Measurements from ENCODE around the gene SLC29A3. TPM values are rescaled to one million over a fixed set of nuclear protein-coding genes. Genes with fewer than 3 reads are reported as not detected.
"Not testable (repeated sequence)": the region's sequence is repeated elsewhere in the genome, so short reads cannot be mapped to it uniquely, and the experiment has no call there.

The SLC29A3 gene
- total and polyA plus RNA-seq, 7 donors = 0.64 to 2.2 (median 0.81) TPM

GRCh38 chr10:71293446-71294084 is 25.5 kb upstream of the SLC29A3 start:
- intact Hi-C loops (cut with DNase I) = no loop called here
- Histone ChIP-seq H3K36me3 (ENCODE audit: insufficient read depth in 1 of 2, low read depth in 1 of 2) (peaks cover 0 to 6% of the 10 kb centered on the region in 2 donors), H3K27me3 (ENCODE audit: insufficient read depth in 3 of 3, low read length in 2 of 3) (no peaks in the 10 kb centered on the region), H3K9me3 (no peaks in the 10 kb centered on the region), H3K4me1 (no peaks in the 10 kb centered on the region), H3K4me3 (no peak overlapping the region), H3K27ac (no peak overlapping the region)
- peak in 1 of 2 donors; percentile 36 for DNase-seq
- 94 to 95% (median 94%) methylated on average over 18 to 19 of the region's 19 CpGs for WGBS, 3 donors
- peak in 1 of 4 donors; percentile 10 for ATAC-seq
- no peak for TF ChIP-seq CTCF (IDR thresholded peaks at IDR 0.05)

- Histone ChIP-seq H3K27ac (no peak overlapping the region), H3K9me3 (no peaks in the 10 kb centered on the region), H3K27me3 (ENCODE audit: insufficient read depth in 3 of 3, low read length in 2 of 3) (no peaks in the 10 kb centered on the region), H3K4me1 (no peaks in the 10 kb centered on the region), H3K4me3 (no peak overlapping the region), H3K36me3 (ENCODE audit: insufficient read depth in 1 of 2, low read depth in 1 of 2) (peaks cover 0 to 6% of the 10 kb centered on the region in 2 donors)
- intact Hi-C loops (cut with DNase I) = no loop called here
- no peak for TF ChIP-seq CTCF (IDR thresholded peaks at IDR 0.05)
- 83 to 89% (median 87%) methylated on average over 6 of the region's 6 CpGs for WGBS, 3 donors
- DNase-seq (peak in 1 of 2 donors; percentile 6), ATAC-seq (no peak)
Measured at GRCh38 chr10:71294091-71294561, 24.9 kb upstream of the SLC29A3 start.

- WGBS, 3 donors = 94 to 95% (median 94%) methylated on average over 4 of the region's 4 CpGs
- peak in 1 of 2 donors; percentile 26 for DNase-seq
- Histone ChIP-seq H3K9me3 (no peaks in the 10 kb centered on the region), H3K27ac (no peak overlapping the region), H3K27me3 (ENCODE audit: insufficient read depth in 3 of 3, low read length in 2 of 3) (no peaks in the 10 kb centered on the region), H3K4me3 (no peak overlapping the region), H3K36me3 (ENCODE audit: insufficient read depth in 1 of 2, low read depth in 1 of 2) (peaks cover 0 to 6% of the 10 kb centered on the region in 2 donors), H3K4me1 (no peaks in the 10 kb centered on the region)
- intact Hi-C loops (cut with DNase I) = no loop called here
- TF ChIP-seq CTCF (IDR thresholded peaks at IDR 0.05) = no peak
- ATAC-seq = no peak
Measured at GRCh38 chr10:71294856-71295255, 24.2 kb upstream of the SLC29A3 start.

GRCh38 chr10:71295641-71296040 is 23.4 kb upstream of the SLC29A3 start:
- intact Hi-C loops (cut with DNase I) = no loop called here
- TF ChIP-seq CTCF (IDR thresholded peaks at IDR 0.05) = no peak
- H3K36me3 ChIP-seq (ENCODE audit: insufficient read depth in 1 of 2, low read depth in 1 of 2) = peaks cover 0 to 6% of the 10 kb centered on the region in 2 donors
- no peak overlapping the region for H3K4me3 ChIP-seq
- no peaks in the 10 kb centered on the region for H3K27me3 ChIP-seq (ENCODE audit: insufficient read depth in 3 of 3, low read length in 2 of 3)
- H3K4me1 ChIP-seq = no peaks in the 10 kb centered on the region
- H3K9me3 ChIP-seq = no peaks in the 10 kb centered on the region
- peak in 1 of 2 donors; percentile 43 for DNase-seq
- WGBS, 3 donors = 94 to 97% (median 94%) methylated on average over 9 of the region's 9 CpGs
- no peak for ATAC-seq
- no peak overlapping the region for H3K27ac ChIP-seq

GRCh38 chr10:71296086-71296485 is 23.0 kb upstream of the SLC29A3 start:
- Histone ChIP-seq H3K27me3 (ENCODE audit: insufficient read depth in 3 of 3, low read length in 2 of 3) (no peaks in the 10 kb centered on the region), H3K9me3 (no peaks in the 10 kb centered on the region), H3K27ac (no peak overlapping the region), H3K4me1 (no peaks in the 10 kb centered on the region), H3K4me3 (no peak overlapping the region), H3K36me3 (ENCODE audit: insufficient read depth in 1 of 2, low read depth in 1 of 2) (peaks cover 0 to 6% of the 10 kb centered on the region in 2 donors)
- TF ChIP-seq CTCF (IDR thresholded peaks at IDR 0.05) = no peak
- WGBS, 3 donors = 69 to 83% (median 79%) methylated on average over 5 of the region's 5 CpGs
- intact Hi-C loops (cut with DNase I) = no loop called here
- ATAC-seq (no peak), DNase-seq (peak in 1 of 2 donors; percentile 32)

- 86 to 98% (median 95%) methylated on average over 9 to 13 of the region's 13 CpGs for WGBS, 3 donors
- DNase-seq = peak in 1 of 2 donors; percentile 21
Measured at GRCh38 chr10:71296811-71297210, 22.2 kb upstream of the SLC29A3 start.

More at GRCh38 chr10:71296811-71297210, 22.2 kb upstream of the SLC29A3 start:
- H3K27me3 ChIP-seq (ENCODE audit: insufficient read depth in 3 of 3, low read length in 2 of 3); ATAC-seq; H3K4me3 ChIP-seq; H3K9me3 ChIP-seq; H3K27ac ChIP-seq; intact Hi-C loops (cut with DNase I); H3K36me3 ChIP-seq (ENCODE audit: insufficient read depth in 1 of 2, low read depth in 1 of 2); H3K4me1 ChIP-seq: not testable (repeated sequence)

Measured in psoas muscle (tissue), 8 donors.